Measurements from ENCODE around the gene GFI1. TPM values are rescaled to one million over a fixed set of nuclear protein-coding genes. Genes with fewer than 3 reads are reported as not detected.

Gene GFI1
- total and polyA plus RNA-seq, 2 of the 13 experiments (the other 11 are each of a cell fraction or from before 2014, with no cell fraction given): 10.3 to 10.5 TPM

DNA sequence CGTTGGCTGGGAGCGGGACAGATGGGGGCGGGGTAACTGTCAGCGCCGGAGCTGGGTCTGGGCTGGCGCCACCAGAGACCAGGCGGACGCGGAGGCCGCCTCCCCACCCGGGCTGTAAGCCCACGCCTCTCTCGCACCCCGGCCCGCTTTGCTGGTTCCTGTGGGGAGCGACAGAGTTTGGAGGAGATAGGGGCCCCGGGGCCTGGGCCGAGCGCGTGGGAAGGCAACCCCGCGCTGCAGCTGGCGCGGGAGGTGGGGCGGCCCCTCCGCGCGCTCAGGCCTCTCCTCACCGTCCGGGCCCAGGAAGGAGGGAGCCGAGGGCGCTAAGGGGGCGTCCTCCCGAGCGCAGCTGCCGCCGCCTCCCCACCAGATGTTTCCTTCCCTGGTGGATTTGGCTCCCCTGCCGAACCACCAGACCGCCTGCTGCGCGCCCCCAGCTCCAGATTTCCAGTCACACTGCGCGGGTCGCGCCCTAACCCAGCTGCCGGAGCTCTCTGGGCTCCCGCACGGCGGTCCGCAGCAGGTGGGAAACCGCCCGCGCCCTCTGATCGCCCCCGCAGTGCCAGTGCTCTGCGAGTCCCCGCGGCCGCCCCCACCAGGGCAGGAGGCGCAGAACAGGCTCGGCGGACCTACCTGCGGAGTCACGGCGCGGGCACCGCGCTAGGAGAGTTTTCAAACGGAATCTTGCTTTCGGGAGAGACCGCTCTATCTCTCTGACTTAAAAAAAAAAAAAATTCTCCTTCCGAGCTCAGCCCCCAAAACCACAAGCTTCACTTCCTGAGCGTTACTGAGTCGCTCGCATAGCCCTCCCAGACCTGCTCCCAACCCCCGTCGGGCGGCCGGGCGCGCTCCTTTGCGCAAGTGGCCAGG, 1.1 kb downstream of the GFI1 start (continued):
- TF ChIP-seq IKZF4 (CRISPR knock-in tag; IDR thresholded peaks at IDR 0.05; ENCODE audit: borderline replicate concordance, low read depth, not compliant biosample characterization) (no peak), ZNF224 (CRISPR knock-in tag; IDR thresholded peaks at IDR 0.05) (no peak), CREM (IDR thresholded peaks at IDR 0.05) (no peak), CREM (CRISPR knock-in tag; IDR thresholded peaks at IDR 0.05) (no peak), FLYWCH1 (CRISPR knock-in tag; IDR thresholded peaks at IDR 0.05) (no peak), ZNF777 (CRISPR knock-in tag; IDR thresholded peaks at IDR 0.05) (peak; percentile 95), PAX8 (CRISPR knock-in tag; IDR thresholded peaks at IDR 0.05; ENCODE audit: borderline replicate concordance) (no peak), SIN3A (IDR thresholded peaks at IDR 0.05; ENCODE audit: borderline replicate concordance, low read depth, low read length) (peak; percentile 60; the same call in 1 of the 2 replicates), ZNF879 (CRISPR knock-in tag; IDR thresholded peaks at IDR 0.05) (no peak), ZNF761 (CRISPR knock-in tag; conservative IDR thresholded peaks at IDR 0.05) (no peak), ATM (IDR thresholded peaks at IDR 0.05; ENCODE audit: borderline replicate concordance) (no peak), ZNF607 (CRISPR knock-in tag; IDR thresholded peaks at IDR 0.05; ENCODE audit: borderline replicate concordance) (peak; percentile 76), JUND (CRISPR knock-in tag; IDR thresholded peaks at IDR 0.05) (no peak), ZNF138 (CRISPR knock-in tag; IDR thresholded peaks at IDR 0.05; ENCODE audit: low read depth) (no peak), ZBTB20 (CRISPR knock-in tag; IDR thresholded peaks at IDR 0.05; ENCODE audit: borderline replicate concordance, low read depth) (no peak), ZNF501 (CRISPR knock-in tag; IDR thresholded peaks at IDR 0.05) (peak; percentile 17; the same call in 1 of the 2 replicates)
- TF ChIP-seq, protein P1, sequence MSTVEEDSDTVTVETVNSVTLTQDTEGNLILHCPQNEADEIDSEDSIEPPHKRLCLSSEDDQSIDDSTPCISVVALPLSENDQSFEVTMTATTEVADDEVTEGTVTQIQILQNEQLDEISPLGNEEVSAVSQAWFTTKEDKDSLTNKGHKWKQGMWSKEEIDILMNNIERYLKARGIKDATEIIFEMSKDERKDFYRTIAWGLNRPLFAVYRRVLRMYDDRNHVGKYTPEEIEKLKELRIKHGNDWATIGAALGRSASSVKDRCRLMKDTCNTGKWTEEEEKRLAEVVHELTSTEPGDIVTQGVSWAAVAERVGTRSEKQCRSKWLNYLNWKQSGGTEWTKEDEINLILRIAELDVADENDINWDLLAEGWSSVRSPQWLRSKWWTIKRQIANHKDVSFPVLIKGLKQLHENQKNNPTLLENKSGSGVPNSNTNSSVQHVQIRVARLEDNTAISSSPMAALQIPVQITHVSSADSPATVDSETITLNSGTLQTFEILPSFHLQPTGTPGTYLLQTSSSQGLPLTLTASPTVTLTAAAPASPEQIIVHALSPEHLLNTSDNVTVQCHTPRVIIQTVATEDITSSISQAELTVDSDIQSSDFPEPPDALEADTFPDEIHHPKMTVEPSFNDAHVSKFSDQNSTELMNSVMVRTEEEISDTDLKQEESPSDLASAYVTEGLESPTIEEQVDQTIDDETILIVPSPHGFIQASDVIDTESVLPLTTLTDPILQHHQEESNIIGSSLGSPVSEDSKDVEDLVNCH (CRISPR knock-in tag; IDR thresholded peaks at IDR 0.05): no peak
- TF ChIP-seq, protein P2, sequence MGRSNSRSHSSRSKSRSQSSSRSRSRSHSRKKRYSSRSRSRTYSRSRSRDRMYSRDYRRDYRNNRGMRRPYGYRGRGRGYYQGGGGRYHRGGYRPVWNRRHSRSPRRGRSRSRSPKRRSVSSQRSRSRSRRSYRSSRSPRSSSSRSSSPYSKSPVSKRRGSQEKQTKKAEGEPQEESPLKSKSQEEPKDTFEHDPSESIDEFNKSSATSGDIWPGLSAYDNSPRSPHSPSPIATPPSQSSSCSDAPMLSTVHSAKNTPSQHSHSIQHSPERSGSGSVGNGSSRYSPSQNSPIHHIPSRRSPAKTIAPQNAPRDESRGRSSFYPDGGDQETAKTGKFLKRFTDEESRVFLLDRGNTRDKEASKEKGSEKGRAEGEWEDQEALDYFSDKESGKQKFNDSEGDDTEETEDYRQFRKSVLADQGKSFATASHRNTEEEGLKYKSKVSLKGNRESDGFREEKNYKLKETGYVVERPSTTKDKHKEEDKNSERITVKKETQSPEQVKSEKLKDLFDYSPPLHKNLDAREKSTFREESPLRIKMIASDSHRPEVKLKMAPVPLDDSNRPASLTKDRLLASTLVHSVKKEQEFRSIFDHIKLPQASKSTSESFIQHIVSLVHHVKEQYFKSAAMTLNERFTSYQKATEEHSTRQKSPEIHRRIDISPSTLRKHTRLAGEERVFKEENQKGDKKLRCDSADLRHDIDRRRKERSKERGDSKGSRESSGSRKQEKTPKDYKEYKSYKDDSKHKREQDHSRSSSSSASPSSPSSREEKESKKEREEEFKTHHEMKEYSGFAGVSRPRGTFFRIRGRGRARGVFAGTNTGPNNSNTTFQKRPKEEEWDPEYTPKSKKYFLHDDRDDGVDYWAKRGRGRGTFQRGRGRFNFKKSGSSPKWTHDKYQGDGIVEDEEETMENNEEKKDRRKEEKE (IDR thresholded peaks at IDR 0.05): no peak
- TF ChIP-seq, protein P3, sequence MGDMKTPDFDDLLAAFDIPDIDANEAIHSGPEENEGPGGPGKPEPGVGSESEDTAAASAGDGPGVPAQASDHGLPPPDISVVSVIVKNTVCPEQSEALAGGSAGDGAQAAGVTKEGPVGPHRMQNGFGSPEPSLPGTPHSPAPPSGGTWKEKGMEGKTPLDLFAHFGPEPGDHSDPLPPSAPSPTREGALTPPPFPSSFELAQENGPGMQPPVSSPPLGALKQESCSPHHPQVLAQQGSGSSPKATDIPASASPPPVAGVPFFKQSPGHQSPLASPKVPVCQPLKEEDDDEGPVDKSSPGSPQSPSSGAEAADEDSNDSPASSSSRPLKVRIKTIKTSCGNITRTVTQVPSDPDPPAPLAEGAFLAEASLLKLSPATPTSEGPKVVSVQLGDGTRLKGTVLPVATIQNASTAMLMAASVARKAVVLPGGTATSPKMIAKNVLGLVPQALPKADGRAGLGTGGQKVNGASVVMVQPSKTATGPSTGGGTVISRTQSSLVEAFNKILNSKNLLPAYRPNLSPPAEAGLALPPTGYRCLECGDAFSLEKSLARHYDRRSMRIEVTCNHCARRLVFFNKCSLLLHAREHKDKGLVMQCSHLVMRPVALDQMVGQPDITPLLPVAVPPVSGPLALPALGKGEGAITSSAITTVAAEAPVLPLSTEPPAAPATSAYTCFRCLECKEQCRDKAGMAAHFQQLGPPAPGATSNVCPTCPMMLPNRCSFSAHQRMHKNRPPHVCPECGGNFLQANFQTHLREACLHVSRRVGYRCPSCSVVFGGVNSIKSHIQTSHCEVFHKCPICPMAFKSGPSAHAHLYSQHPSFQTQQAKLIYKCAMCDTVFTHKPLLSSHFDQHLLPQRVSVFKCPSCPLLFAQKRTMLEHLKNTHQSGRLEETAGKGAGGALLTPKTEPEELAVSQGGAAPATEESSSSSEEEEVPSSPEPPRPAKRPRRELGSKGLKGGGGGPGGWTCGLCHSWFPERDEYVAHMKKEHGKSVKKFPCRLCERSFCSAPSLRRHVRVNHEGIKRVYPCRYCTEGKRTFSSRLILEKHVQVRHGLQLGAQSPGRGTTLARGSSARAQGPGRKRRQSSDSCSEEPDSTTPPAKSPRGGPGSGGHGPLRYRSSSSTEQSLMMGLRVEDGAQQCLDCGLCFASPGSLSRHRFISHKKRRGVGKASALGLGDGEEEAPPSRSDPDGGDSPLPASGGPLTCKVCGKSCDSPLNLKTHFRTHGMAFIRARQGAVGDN (CRISPR knock-in tag; IDR thresholded peaks at IDR 0.05): peak; percentile 63

Data from HepG2 (cell line).